Upper lobe of right lung (tissue), 1 donor: ENCODE results near the gene DYNLT2B. TPM values are rescaled to one million over a fixed set of nuclear protein-coding genes. Genes with fewer than 3 reads are reported as not detected.

Source experiments
- total RNA-seq: library from RNA; stranded (reverse); fragmentation: NEBNext Ultra II Directional; extraction: Animal tissue kit (Norgen Biotek cat#: 25700); gene quantifications from one replicate; pipeline ENCODE4 v1.2.1, GENCODE V29; 2021
- donor health status: DM: no; HTN: yes; CAD: no; lungs with severe emphysema.

The DYNLT2B gene
- total RNA-seq, 1 donor from 2014 or later = 2.6 TPM

Other genes with a start within 250 kb of the DYNLT2B start
- 248 TPM for gene TFRC, start 236.2 kb downstream of the DYNLT2B start, total RNA-seq
- not detected for gene ZDHHC19, start 106.8 kb downstream of the DYNLT2B start, total RNA-seq
- not detected for gene SLC51A, start 101.7 kb downstream of the DYNLT2B start, total RNA-seq
- gene PCYT1A, start 30.5 kb downstream of the DYNLT2B start, total RNA-seq = 58.4 TPM
- gene TM4SF19, start 20.1 kb upstream of the DYNLT2B start, total RNA-seq = 22.4 TPM
- 54.0 TPM for gene UBXN7, start 114.2 kb upstream of the DYNLT2B start, total RNA-seq
- gene RNF168, start 185.5 kb upstream of the DYNLT2B start, total RNA-seq = 21.1 TPM
- gene SMCO1, start 197.1 kb upstream of the DYNLT2B start, total RNA-seq = not detected